B cell (primary cell): ENCODE data around the gene CBX2.

Experiments
- EZH2 ChIP-seq: IDR thresholded peaks from 2 replicates; pipeline ENCODE4 v1.6.1; 2012; ENCODE audit warnings: borderline replicate concordance, low read depth, mild to moderate bottlenecking, moderate library complexity, low read length; ENCODE audit not compliant: insufficient read depth, poor library complexity, severe bottlenecking
- TF ChIP-seq, protein P1 (sequence below): fragments of 200-600 bp; IDR thresholded peaks from one replicate; pipeline ENCODE4 v1.8.0; 2022; ENCODE audit warnings: antibody characterized with exemption, mild to moderate bottlenecking

DNA sequence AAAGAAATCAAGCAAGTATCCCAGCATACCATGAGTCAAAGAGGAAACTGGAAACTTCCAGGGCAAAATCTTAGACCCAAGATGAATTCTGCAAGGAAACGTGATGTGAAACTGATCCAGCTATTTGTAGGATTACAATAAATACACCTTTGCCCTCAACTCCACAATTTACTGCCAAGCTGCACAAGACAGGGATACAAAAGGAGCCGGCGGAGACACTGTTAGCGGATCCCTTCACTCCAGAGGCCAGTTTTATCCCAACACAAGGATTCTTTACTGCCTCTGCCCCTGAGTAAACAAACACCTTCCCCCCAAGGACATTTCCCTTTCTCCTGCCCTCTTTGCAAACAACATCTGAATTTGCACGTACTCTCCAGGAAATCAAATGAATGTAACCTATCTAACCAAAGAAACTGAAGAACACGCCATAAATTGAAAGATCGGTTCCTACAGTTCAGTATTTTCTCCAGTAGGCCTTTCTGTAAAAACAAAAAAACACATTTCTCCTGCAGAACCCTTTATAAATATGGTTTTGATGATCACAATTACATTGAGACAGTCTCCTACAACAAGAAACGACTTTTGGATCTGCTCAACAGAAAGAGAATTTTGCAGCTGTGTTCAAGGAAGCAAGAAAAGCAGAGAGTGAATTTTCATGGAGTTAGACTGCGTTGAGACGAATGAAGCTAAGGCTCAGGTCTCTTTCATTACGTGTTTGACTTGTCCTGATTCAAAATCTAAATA lies 1.4 kb upstream of the CBX2 start:
- TF ChIP-seq, protein P1, sequence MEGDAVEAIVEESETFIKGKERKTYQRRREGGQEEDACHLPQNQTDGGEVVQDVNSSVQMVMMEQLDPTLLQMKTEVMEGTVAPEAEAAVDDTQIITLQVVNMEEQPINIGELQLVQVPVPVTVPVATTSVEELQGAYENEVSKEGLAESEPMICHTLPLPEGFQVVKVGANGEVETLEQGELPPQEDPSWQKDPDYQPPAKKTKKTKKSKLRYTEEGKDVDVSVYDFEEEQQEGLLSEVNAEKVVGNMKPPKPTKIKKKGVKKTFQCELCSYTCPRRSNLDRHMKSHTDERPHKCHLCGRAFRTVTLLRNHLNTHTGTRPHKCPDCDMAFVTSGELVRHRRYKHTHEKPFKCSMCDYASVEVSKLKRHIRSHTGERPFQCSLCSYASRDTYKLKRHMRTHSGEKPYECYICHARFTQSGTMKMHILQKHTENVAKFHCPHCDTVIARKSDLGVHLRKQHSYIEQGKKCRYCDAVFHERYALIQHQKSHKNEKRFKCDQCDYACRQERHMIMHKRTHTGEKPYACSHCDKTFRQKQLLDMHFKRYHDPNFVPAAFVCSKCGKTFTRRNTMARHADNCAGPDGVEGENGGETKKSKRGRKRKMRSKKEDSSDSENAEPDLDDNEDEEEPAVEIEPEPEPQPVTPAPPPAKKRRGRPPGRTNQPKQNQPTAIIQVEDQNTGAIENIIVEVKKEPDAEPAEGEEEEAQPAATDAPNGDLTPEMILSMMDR, result no peak
- TF ChIP-seq EZH2, result no peak
